PC-9 (cell line): Measurements from ENCODE around the gene GAD2. TPM values are rescaled to one million over a fixed set of nuclear protein-coding genes. Genes with fewer than 3 reads are reported as not detected.

Experiments
- BruUV-seq: library from RNA; stranded (reverse); fragments of 400-500 nt; replicated peaks from 2 replicates; lab custom pipeline; 2021; lab: Mats Ljungman, UMichigan
- CTCF ChIA-PET: fragments of 300-600 bp; sonication (Branson Sonifier 250); formaldehyde crosslinking; loops from one replicate; lab custom pipeline; 2022; ENCODE audit warnings: antibody characterized with exemption; lab: Charles Lee
- POLR2A ChIA-PET: fragments of 300-600 bp; sonication (Branson Sonifier 250); formaldehyde crosslinking; loops from one replicate; lab custom pipeline; 2022; ENCODE audit warnings: antibody characterized with exemption; ENCODE audit not compliant: unreplicated experiment; lab: Charles Lee
- DNase-seq, 2 experiments: peaks; one replicate each; pipeline versions ENCODE4 v3.0.0 to v3.0.0-alpha.2; 2015 to 2022; ENCODE audit warnings: mixed read lengths in 1 of 2
- H2AFZ ChIP-seq: fragments of 200-600 bp; sonication (generic); 2 replicates; pipeline ENCODE4 v1.8.1; 2017; ENCODE audit warnings: antibody characterized with exemption
- H3F3A ChIP-seq: fragments of 200-600 bp; sonication (generic); 2 replicates; pipeline ENCODE4 v1.8.1; 2017; ENCODE audit warnings: antibody characterized with exemption, mild to moderate bottlenecking, low read depth; ENCODE audit not compliant: insufficient read depth
- H3K27ac ChIP-seq: fragments of 200-600 bp; sonication (generic); 2 replicates; pipeline ENCODE4 v1.6.1; 2016; ENCODE audit warnings: mixed run types
- H3K27me3 ChIP-seq: fragments of 200-600 bp; sonication (generic); 2 replicates; pipeline ENCODE4 v1.6.1; 2016; ENCODE audit warnings: low read depth, mixed run types; ENCODE audit not compliant: insufficient read depth
- H3K36me3 ChIP-seq: fragments of 200-600 bp; sonication (generic); 2 replicates; pipeline ENCODE4 v1.6.1; 2016; ENCODE audit warnings: low read depth, mixed run types
- H3K4me1 ChIP-seq: fragments of 200-600 bp; sonication (generic); replicated peaks from 2 replicates; pipeline ENCODE4 v1.6.1; 2016; ENCODE audit warnings: mixed run types; ENCODE audit not compliant: insufficient read depth
- H3K4me2 ChIP-seq: fragments of 200-600 bp; sonication (generic); 2 replicates; pipeline ENCODE4 v1.6.1; 2017; ENCODE audit warnings: mixed run types
- H3K4me3 ChIP-seq: fragments of 200-600 bp; sonication (generic); 2 replicates; pipeline ENCODE4 v1.6.1; 2016; ENCODE audit warnings: mixed run types
- H3K79me2 ChIP-seq: fragments of 200-600 bp; sonication (generic); 2 replicates; pipeline ENCODE4 v1.6.1; 2017; ENCODE audit warnings: low read depth, mixed run types
- H3K9me2 ChIP-seq: fragments of 200-600 bp; sonication (generic); 2 replicates; pipeline ENCODE4 v1.8.1; 2017; ENCODE audit warnings: mild to moderate bottlenecking; ENCODE audit not compliant: insufficient read depth
- H3K9me3 ChIP-seq: fragments of 200-600 bp; sonication (generic); 2 replicates; pipeline ENCODE4 v1.8.1; 2016; ENCODE audit warnings: low read depth; ENCODE audit not compliant: insufficient read depth
- H4K20me1 ChIP-seq: fragments of 200-600 bp; sonication (generic); 2 replicates; pipeline ENCODE4 v1.8.1; 2017; ENCODE audit not compliant: insufficient read depth
- CTCF ChIP-seq: fragments of 200-600 bp; sonication (generic); conservative IDR thresholded peaks from 2 replicates; pipeline ENCODE4 v1.6.1; 2017; ENCODE audit warnings: mixed run types, antibody characterized with exemption, mild to moderate bottlenecking, moderate library complexity
- EZH2 ChIP-seq: fragments of 200-600 bp; sonication (generic); IDR thresholded peaks from 2 replicates; pipeline ENCODE4 v1.8.0; 2017; ENCODE audit warnings: antibody characterized with exemption, low read depth
- intact Hi-C: fragments of 100-400 bp; cut with micrococcal nuclease; formaldehyde crosslinking; loops from one replicate; pipeline ENCODE4 v1.10.0; 2022; ENCODE audit not compliant: unreplicated experiment
- total RNA-seq: library from RNA; stranded (reverse); gene quantifications from 2 replicates; pipeline ENCODE4 v1.2.3, GENCODE V29; 2021

GAD2 gene
- total RNA-seq, 1 experiment from 2014 or later: not detected

DNA sequence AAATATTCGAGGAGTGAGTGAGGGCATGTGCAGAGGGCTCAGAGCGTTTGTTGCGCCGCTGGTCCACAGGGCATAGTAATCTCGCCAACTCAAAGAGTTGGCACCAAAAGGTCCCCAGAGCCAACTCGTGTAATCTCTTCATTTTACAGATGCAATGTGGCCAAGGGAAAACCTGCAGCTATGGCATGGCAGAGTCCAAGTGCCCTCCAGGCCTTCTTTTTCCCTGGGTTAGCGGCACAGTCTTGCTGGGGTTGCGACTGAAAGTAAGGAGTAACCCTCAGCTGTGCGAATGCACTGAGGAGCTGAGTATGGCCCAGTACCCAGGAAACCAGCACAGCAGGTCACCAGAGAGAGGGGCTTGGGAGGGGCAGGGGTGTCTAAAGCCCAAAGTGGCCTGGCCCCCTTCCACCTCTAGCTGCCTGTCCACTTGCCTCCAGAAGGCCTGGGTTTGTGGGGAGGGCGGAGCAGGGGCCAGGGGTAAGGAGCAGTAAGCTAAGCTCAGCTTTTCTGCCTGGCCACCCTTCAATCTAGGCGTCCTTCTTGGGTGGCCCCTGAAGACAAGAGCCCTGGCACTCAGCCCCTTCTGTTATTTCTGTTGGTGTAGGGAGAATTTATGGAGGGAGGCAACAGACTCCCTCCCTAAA, 3.3 kb upstream of the GAD2 start:
- Histone ChIP-seq H4K20me1 (no peaks in the 10 kb centered on the region), H3F3A (no peaks in the 10 kb centered on the region), H3K27me3 (peaks cover 14% of the 10 kb centered on the region; the same call in 1 of the 2 replicates), H3K4me3 (no peak overlapping the region), H3K27ac (no peak overlapping the region), H3K4me2 (no peak overlapping the region), H3K4me1 (no peaks in the 10 kb centered on the region), H2AFZ (no peak overlapping the region), H3K9me3 (no peaks in the 10 kb centered on the region), H3K79me2 (no peaks in the 10 kb centered on the region), H3K9me2 (no peaks in the 10 kb centered on the region), H3K36me3 (no peaks in the 10 kb centered on the region)
- POLR2A ChIA-PET: no interaction called here
- CTCF ChIA-PET: no interaction called here
- no TSS peak for BruUV-seq
- intact Hi-C loops: no loop called here
- TF ChIP-seq CTCF (no peak), EZH2 (no peak)
- DNase-seq: no peak

DNA sequence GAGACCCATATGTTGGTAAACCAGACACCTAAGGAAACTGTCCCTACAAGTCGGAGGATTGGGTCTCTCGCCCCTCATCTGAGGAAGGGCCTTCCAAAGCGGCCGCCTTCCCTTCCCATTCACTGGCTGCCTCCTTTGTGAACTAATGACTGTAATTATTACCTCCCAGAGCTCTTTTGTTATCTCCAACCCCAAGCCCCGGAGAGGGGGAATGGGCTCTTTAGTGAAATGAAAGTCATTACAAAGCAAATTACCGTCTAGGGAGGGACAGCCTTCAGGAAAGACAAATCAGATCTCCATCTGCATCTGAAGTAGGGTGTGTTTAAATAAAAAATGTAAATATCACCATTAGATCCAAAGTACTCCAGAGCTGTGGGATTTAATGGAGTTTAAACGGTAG, 2.6 kb upstream of the GAD2 start:
- TF ChIP-seq CTCF (no peak), EZH2 (no peak)
- no peak for DNase-seq
- H4K20me1 ChIP-seq: no peaks in the 10 kb centered on the region
- no peak overlapping the region for H2AFZ ChIP-seq
- H3K27ac ChIP-seq: no peak overlapping the region
- H3K4me1 ChIP-seq: no peaks in the 10 kb centered on the region
- ChIA-PET POLR2A (no interaction called here), CTCF (no interaction called here)
- intact Hi-C loops: no loop called here
- no peak overlapping the region for H3K4me2 ChIP-seq
- peaks cover 18% of the 10 kb centered on the region; the same call in 1 of the 2 replicates for H3K27me3 ChIP-seq
- H3K4me3 ChIP-seq: no peak overlapping the region
- H3K9me2 ChIP-seq: no peaks in the 10 kb centered on the region
- no peaks in the 10 kb centered on the region for H3K79me2 ChIP-seq
- no peaks in the 10 kb centered on the region for H3K9me3 ChIP-seq
- H3K36me3 ChIP-seq: no peaks in the 10 kb centered on the region
- no TSS peak for BruUV-seq
- no peaks in the 10 kb centered on the region for H3F3A ChIP-seq

- TF ChIP-seq EZH2 (no peak), CTCF (no peak)
- no peak overlapping the region for H2AFZ ChIP-seq
- no TSS peak for BruUV-seq
- H3K4me3 ChIP-seq: no peak overlapping the region
- H3K27ac ChIP-seq: no peak overlapping the region
- intact Hi-C loops: no loop called here
- H3K27me3 ChIP-seq: peaks cover 18% of the 10 kb centered on the region; the same call in 1 of the 2 replicates
- no peak overlapping the region for H3K4me2 ChIP-seq
- H3K9me2 ChIP-seq: no peaks in the 10 kb centered on the region
- DNase-seq: no peak
- CTCF ChIA-PET: no interaction called here
- POLR2A ChIA-PET: no interaction called here
- H3K4me1 ChIP-seq: no peaks in the 10 kb centered on the region
- no peaks in the 10 kb centered on the region for H4K20me1 ChIP-seq
- H3F3A ChIP-seq: no peaks in the 10 kb centered on the region
- no peaks in the 10 kb centered on the region for H3K36me3 ChIP-seq
- no peaks in the 10 kb centered on the region for H3K79me2 ChIP-seq
- no peaks in the 10 kb centered on the region for H3K9me3 ChIP-seq
Observed at GRCh38 chr10:26214551-26215395, 1.8 kb upstream of the GAD2 start.
